GM21528 (cell line): ENCODE data around the gene OR52B4.
"Not testable (repeated sequence)": the region's sequence is repeated elsewhere in the genome, so short reads cannot be mapped to it uniquely, and the experiment has no call there.

Experiments used
- ATAC-seq: cut with Tn5 transposase; IDR thresholded peaks from one replicate; pipeline ENCODE4 v1.9.1; 2021; ENCODE audit warnings: mild to moderate bottlenecking, moderate library complexity; ENCODE audit not compliant: unreplicated experiment, low FRiP score

OR52B4 gene

DNA sequence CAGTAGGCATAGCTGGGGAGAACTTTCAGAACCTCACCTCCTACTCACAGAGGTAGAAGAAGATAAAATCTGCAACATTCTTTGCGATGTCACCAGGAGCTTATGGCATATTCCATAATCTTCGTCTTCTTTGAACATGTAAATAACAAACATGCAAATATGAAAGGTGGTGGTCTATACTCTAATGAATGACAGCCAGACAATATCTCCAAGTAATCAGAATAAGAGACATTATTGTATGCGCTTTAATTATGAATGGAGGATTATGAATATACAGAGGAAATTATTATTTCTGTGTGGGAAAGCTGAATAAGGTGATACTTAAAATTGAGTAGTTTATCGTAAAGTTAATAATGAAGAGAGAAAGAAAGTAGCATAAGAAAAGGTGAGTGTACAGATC, at the start of gene OR52B4:
Gene OR52B4 (minus strand): TSS at position 101 of the 400 bp plus-strand sequence. CDS start 91 bp downstream, at position 10.
- ATAC-seq, result no peak

DNA sequence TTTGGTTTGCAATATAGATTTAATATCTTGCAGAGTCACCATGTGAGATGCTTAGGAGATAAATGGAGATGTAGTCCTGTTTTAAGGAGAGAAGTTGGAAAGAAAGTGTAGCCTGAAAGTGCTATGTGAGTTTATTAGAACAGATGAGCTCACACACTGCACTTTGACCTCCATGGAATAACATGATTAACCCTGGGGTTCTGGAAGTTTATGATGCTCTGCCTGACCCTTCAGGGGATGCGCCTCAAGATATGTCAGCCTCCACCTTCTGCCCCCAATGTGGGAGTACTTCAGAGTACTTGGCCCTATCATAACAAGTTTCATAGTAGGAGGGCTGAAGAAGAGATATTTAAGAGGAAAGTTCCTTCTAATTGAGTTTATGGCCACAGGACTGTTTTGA, 48.6 kb upstream of the OR52B4 start:
- ATAC-seq, result no peak

DNA sequence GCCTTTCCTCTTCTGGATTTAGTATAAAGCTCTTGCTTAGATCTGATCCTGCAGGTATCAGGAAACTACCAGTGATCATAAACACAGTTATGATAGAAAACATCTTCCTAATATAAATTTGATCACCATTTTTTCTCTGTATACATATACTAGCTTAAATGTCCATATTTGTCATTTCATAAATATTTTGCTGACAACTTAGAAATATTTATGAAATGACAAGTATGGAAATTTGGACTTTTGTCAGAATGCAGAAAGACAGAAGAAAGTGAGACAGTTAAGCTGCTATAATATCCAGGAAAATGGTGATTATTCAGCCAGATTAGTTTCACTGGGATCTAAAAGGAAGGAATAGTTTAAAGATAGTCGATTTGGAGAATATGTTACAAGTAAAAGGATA, 48.1 kb upstream of the OR52B4 start:
- no peak for ATAC-seq

DNA sequence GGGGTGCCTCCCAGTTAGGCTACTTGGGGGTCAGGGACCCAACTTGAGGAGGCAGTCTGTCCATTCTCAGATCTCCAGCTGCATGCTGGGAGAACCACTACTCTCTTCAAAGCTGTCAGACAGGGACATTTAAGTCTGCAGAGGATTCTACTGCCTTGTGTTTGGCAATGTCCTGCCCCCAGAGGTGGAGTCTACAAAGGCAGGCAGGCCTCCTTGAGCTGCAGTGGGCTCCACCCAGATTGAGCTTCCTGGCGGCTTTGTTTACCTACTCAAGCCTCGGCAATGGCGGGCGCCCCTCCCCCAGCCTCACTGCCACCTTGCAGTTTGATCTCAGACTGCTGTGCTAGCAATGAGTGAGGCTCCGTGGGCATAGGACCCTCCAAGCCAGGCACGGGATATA, 38.0 kb upstream of the OR52B4 start:
- not testable (repeated sequence) for ATAC-seq

DNA sequence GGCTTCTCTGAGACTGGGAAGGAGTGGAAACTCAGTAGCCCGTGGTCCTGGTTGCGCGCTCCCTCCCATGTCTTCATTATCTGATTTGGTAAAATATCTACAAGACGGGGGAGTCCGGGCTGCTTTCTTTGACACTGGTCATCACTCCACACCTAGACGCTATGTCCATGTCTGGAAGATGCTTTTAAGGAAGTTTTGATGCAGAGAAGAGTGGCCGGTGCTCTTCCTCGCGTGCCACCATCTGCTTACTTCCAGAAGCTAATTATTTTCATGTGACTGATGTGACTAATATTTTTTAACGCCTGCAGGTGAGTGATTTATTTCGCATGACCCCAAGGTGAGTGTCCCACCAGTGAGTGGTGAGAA, 25.7 kb upstream of the OR52B4 start:
- peak; percentile 24 for ATAC-seq

DNA sequence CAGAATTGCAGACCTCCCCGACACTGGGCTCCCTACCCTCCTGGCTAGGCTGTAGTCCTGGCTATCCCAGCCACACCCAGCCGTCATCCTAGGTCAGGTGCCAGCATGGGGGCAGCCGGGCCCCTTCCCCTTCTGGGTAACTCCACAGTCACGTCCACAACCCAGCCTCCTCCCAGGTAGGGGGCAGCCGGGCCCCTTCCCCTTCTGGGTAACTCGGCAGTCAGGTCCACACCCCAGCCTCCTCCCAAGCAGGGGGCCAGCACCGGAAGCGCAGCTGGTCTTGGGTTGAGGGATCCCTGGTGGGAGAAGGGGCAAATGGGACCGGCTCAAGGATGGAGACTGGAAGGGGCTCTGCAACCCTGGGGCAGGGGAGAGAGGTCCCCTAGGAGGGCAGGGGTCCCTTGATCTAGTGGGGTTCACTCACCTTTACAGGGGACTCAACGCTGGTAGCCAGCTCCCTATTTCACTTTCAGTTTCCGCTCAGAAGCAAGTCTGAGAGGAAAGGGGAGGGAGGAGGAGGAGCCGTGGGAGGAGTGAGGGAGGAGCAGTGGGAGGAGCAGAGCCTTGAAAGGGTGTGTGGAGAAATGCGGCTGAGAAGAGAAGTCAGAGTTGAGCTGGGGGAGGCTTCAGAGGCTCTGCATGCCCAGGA, 25.1 kb upstream of the OR52B4 start, which contains the start of gene TRIM21:
Gene TRIM21 (minus strand): TSS at position 494 of the 649 bp plus-strand sequence. CDS start 3,293 bp downstream, outside the sequence.
- ATAC-seq, result peak; percentile 100

DNA sequence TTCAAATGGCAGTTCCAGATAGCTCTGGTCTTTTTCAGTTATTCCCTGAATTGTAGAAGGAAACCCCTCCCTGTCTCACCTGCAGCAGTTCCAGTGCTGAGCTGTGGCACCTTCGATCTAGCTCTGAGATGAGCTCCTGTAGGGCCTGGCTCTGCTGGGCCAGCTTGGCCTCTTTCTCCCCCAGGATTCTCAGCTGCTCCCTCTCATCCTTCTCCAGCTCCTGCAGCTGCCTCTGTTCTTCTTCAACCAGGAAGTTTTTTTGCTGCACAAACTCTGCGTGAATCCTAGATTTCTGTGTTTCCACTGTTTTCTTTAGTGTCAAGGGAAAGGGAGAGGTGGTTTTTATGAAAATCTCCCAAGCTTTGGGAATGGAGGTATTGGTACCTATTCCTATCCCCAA, 20.0 kb upstream of the OR52B4 start:
- no peak for ATAC-seq

DNA sequence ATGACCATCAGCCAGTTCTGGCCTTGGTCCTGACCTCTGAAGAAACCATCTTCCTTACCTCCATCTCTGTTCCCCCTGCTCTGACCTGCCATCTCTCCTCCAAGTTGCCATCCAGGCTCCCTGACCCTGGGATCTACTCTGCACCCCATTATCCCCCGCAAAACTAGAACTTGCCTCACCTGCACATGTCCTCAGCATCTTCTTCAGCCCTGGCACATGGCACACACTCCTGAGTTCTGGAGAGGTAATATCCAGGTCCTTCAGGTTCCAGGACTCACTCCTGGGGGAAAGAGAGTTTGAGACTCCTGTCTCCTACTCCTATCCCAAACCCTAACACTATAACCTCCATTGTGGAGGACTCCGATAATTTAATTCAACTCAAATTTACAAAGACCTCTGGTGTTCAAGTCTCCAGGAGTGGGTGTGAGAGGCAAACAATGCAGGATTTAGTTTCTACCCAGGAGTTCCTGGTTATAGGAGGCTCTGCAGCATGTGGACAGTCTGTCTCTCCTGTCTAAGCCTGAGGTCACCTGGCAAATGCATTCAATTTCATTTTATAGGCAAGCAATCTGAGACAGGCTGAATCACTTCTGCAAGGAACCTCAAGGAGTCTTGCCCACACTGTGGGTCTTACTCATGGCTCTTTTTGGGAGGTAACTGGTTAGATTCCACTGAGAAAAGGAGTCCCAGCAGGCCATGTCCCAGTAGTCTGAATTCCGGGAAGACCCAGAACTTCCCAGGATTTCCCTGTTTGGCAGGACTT, 18.0 kb upstream of the OR52B4 start:
- ATAC-seq, result no peak

DNA sequence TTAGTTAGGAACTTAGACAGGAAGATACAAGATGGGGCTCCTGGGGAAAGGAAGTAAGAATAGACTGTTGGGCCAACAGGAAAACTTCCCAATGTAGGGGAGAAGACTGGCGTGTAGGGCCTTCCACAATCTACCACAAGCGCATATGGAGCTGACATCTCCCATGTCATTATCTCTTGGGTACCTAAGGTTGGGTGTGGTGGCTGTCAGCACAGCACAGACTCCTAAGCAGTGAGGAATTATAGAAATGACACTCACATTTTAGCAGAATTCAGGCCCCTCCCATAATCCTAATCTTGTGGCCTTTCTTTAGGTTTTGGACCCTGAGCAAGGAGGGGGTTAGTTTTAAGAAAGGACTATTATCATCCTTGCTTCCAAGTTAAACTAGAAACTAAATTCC, 13.7 kb upstream of the OR52B4 start:
- no peak for ATAC-seq

DNA sequence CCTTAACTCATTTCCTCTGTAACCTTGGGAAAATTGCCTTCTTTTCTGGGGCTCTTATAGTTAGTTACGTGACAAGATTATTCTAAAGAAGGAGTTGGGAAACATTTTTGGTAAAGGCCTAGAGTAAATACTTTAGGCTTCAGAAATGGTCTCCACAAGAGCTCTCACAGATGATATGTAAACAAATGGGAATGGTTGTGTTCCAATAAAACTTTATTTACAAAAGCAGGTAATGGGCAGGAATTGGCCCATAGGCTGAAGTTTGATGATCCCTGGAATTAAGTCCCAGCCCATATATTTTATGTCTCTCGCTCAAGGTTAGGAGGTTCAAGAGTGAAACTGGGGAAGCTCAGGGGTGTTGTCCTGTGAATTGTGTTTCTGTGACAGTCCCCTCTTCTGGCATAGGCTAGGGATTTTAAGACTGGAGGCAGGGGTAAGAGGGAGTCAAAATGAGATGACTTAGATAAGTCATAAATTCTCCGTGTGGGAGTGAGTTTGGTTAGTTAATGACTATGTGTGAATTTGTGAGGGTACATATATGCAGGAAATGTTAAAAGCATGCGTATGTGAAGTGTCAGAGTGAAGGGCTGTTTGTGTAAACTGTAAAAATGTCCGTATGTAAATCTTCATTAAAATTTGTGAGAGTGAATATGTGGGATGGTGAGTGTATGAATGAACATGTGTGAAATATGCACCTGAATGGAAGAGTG, 7.4 kb upstream of the OR52B4 start:
- no peak for ATAC-seq

DNA sequence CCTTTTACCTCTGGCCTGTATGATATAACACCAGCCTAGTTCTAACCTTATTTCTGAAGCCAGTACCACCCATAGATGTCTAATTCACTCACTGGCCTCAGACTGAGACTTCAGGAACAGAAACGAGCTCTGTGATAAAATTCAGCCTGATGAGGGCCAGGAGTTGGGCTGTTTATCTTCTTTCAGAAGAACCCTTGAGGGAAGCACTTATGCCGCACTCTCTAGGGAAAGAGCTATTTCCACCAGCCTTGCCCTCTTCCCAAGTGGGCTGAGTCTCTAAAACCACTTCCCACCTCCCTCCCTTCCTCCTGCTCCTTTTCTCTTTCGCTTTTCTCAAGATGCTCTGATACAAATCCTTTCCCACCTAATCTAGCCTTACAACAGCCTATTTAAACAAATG, 2.0 kb upstream of the OR52B4 start:
- ATAC-seq, result no peak

DNA sequence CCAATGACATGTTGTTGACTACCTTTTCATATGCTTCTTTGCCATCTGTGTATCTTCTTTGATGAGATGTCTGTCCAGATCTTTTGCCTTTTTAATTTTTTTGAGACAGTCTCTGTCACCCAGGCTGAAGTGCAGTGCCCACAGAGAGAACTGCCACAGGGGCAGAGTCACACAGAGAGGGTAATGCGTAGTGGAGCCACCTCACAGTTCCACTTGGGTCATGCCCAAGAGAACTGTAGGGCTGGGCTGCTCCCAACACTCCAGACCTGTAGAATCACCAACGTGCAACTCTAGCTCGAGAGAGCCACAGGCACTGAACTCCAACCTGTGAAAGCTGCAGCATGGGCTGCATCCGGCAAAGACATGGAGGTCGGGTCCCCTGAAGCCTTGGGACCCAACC, 20.0 kb downstream of the OR52B4 start:
- ATAC-seq, result not testable (repeated sequence)

DNA sequence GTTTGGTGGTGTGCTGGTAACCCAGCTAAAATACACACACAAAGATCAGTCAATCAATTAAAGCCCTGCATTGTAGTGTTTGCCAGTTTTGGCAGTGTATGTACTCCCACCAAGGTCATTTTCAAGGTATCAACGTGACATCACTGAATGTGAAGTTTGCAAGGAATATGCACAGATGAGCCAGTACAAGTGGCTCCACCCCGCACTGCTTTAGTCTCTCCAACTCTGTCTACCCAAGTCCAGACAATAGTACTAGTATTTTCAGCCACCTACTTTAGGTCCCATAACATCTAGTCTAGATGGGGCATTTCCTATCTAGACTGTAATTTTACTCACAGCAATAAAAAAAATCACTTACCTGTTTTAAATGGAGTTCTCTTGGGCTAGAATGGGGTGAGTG, 22.8 kb downstream of the OR52B4 start:
- ATAC-seq, result not testable (repeated sequence)

DNA sequence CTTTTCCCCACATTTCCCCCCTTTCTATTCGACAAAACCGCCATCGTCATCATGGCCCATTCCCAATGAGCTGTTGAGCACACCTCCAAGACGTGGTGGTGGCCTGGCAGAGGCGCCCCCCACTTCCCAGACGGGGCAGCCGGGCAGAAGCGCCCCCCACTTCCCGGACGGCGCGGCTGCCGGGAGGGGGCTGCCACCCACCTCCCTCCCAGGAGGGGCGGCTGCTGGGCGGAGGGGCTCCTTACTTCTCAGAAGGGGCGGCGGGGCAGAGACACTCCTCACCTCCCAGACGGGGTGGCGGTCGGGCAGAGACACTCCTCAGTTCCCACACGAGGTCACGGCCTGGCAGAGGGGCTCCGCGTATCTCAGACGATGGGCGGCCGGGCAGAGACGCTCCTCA, 33.8 kb downstream of the OR52B4 start:
- ATAC-seq, result not testable (repeated sequence)
